Panc1 (cell line): ENCODE data around the gene MTHFS.

Experiments used
- POLR2AphosphoS5 ChIP-seq: IDR thresholded peaks from 2 replicates; pipeline ENCODE4 v1.6.1; 2012; ENCODE audit warnings: mild to moderate bottlenecking, low read depth, low read length, moderate library complexity
- SIN3A ChIP-seq: IDR thresholded peaks from 2 replicates; pipeline ENCODE4 v1.6.1; 2012; ENCODE audit warnings: low read depth, mild to moderate bottlenecking, low read length, moderate library complexity, borderline replicate concordance; ENCODE audit not compliant: insufficient read depth
- TCF7L2 ChIP-seq: IDR thresholded peaks from 2 replicates; pipeline ENCODE4 v1.6.1; 2011; ENCODE audit warnings: mild to moderate bottlenecking, low read depth, low read length, inconsistent platforms
- TF ChIP-seq, protein P1 (sequence below): fragments of 450-650 bp; IDR thresholded peaks from 2 replicates; pipeline ENCODE4 v1.5.1; 2017; ENCODE audit warnings: mild to moderate bottlenecking
- TF ChIP-seq, protein P2 (sequence below), 2 experiments: IDR thresholded peaks; 2 replicates each; pipeline ENCODE4 v1.6.1; 2011 to 2012; ENCODE audit warnings: low read depth in 2 of 2, control low read depth in 1 of 2, low read length in 1 of 2, mild to moderate bottlenecking in 1 of 2, moderate library complexity in 1 of 2; ENCODE audit not compliant: insufficient read depth in 1 of 2

DNA sequence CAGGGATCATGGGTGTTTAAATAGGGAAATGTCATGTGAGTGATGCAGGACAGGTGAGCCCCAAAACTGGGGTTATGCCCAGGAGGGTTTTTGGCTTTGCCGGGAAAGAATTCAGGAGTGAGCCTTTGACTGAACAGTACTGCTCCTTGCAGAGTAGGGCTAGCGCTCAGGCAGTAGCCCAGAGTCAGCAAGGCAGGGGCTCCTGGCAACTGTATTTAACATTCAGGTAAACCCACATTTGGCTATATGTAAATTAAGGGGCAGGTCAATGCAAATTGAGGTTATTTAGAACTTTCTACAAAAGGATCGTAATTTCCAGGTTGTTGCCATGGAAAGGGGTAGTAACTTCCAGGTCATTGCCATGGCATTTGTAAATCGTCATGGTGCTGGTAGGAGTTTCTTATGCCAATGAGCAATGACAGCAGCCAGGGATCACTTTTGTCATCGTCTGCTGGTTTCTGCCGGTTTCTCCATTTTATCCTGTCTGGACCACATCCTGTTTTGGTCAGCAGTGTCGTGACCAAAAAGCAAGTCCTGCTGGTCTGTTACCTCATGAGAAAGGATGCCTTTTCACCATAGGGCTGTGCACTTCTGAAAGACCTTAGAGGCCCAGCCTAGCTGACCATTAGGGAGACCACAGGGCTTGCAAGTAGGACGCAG lies 24.3 kb downstream of the MTHFS start:
- TF ChIP-seq, protein P1, sequence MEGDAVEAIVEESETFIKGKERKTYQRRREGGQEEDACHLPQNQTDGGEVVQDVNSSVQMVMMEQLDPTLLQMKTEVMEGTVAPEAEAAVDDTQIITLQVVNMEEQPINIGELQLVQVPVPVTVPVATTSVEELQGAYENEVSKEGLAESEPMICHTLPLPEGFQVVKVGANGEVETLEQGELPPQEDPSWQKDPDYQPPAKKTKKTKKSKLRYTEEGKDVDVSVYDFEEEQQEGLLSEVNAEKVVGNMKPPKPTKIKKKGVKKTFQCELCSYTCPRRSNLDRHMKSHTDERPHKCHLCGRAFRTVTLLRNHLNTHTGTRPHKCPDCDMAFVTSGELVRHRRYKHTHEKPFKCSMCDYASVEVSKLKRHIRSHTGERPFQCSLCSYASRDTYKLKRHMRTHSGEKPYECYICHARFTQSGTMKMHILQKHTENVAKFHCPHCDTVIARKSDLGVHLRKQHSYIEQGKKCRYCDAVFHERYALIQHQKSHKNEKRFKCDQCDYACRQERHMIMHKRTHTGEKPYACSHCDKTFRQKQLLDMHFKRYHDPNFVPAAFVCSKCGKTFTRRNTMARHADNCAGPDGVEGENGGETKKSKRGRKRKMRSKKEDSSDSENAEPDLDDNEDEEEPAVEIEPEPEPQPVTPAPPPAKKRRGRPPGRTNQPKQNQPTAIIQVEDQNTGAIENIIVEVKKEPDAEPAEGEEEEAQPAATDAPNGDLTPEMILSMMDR, result no peak
- TF ChIP-seq, protein P2, sequence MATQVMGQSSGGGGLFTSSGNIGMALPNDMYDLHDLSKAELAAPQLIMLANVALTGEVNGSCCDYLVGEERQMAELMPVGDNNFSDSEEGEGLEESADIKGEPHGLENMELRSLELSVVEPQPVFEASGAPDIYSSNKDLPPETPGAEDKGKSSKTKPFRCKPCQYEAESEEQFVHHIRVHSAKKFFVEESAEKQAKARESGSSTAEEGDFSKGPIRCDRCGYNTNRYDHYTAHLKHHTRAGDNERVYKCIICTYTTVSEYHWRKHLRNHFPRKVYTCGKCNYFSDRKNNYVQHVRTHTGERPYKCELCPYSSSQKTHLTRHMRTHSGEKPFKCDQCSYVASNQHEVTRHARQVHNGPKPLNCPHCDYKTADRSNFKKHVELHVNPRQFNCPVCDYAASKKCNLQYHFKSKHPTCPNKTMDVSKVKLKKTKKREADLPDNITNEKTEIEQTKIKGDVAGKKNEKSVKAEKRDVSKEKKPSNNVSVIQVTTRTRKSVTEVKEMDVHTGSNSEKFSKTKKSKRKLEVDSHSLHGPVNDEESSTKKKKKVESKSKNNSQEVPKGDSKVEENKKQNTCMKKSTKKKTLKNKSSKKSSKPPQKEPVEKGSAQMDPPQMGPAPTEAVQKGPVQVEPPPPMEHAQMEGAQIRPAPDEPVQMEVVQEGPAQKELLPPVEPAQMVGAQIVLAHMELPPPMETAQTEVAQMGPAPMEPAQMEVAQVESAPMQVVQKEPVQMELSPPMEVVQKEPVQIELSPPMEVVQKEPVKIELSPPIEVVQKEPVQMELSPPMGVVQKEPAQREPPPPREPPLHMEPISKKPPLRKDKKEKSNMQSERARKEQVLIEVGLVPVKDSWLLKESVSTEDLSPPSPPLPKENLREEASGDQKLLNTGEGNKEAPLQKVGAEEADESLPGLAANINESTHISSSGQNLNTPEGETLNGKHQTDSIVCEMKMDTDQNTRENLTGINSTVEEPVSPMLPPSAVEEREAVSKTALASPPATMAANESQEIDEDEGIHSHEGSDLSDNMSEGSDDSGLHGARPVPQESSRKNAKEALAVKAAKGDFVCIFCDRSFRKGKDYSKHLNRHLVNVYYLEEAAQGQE (IDR thresholded peaks at IDR 0.05; ENCODE audit: insufficient read depth in 1 of 2, low read depth in 2 of 2, low read length in 1 of 2), result no peak
- TF ChIP-seq POLR2AphosphoS5, result no peak
- TF ChIP-seq SIN3A, result no peak
- TF ChIP-seq TCF7L2, result no peak
